Measurements from ENCODE around the gene NPM3.

- TF ChIP-seq POLR2A (IDR thresholded peaks at IDR 0.05) (no peak), CTCF (IDR thresholded peaks at IDR 0.05) (no peak), EP300 (IDR thresholded peaks at IDR 0.05) (no peak)
Measured at GRCh38 chr10:101793526-101793925, 10.3 kb upstream of the NPM3 start.
